Amniotic stem cell (primary cell): Measurements from ENCODE around the gene NKG7.

Experiments used
- DNase-seq: peaks from one replicate; lab custom pipeline; 2025; lab: John Stamatoyannopoulos, UW

NKG7 gene

DNA sequence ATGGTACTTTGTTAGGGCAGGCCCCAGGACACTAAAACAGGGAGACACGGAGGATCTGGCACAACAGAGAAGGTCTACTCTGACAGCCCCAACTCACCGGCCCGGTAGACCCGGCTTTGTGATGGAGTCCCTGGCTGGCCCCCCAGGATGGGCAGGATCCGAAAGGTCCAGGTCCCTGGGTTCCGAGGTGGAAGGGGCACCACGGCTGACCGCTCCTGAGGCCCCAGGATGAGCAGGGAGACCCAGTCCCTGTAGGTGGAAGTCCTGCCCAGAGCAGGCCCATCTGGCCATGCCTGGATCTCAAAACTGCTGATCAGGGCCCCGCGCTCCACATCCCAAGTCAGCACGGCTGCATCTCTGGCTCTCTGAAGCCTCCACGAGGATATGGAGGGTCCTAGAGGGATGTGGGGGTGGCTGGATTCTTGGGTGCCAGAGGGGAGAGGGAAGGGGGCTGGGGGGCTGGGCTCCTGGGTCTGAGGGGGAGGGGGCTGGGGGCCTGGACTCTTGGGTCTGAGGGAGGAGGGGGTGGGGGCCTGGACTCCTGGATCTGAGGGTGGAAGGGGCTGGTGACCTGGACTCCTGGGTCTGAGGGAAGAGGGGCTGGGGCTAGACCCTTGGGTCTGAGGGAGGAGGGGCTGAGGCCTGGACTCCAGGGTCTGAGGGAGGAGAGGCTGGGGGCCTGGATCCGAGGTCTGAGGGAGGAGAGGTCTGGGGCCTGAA lies 35.2 kb downstream of the NKG7 start:
- DNase-seq, result no peak

DNA sequence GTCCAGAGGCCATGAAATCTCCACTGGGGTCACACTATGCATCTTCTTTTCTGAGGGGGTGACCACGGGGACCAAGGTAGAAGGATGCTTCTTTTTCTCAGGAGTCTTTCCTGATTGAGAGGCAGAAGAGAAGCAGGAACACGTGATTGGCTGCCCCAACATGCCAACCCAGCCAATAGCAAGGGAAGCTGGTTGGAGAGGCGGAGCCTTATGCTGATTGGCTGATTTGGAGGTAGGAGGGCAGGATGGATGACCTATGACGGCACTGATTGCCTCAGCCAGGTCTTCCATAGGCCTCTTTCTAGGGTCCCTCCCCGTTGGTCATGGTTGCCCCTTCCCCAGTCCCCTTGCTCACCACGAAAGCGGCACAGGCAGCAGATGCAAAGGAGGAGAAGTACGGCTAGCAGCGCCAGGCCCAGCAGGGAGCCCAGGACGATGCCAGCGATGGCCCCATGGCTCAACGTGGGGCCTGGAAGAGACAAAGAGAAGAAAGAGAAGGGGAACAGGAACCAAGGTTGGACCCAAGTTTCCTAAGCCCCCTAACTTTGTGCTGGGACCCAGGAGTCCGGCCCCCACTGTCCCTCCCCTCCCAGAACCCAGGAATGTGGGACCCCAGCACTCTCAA lies 38.5 kb downstream of the NKG7 start:
- DNase-seq, result no peak

DNA sequence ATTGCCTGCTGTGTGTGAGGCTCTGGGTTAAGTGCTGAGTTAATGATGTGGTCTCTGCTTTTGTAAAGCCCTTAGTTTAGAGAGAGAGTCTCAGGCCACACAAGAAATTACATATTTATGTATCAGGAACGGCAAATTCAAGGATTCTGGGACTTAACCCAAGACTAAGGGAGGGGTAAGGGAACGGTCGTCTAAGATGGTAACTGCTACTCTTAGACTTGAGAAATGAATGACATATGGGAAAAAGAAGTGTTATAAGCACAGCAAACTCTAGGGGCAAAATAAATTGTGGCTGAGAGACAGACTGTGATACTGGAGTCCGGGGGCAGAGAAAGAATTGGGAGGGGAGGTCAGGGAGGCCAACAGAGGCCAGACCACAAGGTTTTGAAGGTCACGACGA lies 40.7 kb downstream of the NKG7 start:
- no peak for DNase-seq

DNA sequence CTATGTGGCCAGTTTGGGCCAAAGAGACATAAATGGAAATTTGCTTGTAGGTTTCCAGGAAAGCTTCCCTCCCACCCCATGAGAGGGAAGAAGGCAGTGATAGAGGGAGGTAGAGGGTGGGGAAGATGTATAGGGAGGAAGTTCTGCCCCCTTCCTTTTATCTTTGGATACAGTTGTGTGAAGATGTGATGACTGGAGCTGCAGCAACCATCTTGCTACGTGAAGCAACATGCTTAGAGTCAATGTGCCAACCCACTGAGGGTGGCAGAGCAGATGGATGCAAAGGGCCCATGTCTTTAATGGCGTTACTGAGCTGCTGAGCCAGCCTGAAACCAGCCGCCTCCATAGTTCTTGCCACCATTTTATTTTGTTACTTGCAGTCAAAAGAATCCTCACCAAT lies 41.3 kb downstream of the NKG7 start:
- DNase-seq, result no peak

DNA sequence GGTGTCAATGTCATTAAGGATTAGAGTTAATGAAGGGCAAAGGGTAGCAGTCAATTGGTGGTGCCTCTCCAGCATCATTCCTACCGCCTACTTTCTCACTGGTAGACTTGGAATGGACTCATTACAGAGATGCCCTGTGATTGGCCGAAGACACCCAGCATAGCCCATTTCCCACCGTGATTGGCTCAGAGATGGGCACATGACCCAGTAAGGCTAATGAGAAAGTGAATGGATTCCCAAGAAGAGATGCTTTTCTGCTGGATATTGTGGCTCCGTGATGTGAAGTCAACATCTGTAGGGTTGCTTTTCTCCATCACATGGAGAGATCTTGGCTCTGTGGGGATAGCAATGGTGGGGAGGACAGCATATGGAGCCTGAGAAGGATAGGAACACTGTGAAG lies 42.1 kb downstream of the NKG7 start:
- DNase-seq, result no peak

DNA sequence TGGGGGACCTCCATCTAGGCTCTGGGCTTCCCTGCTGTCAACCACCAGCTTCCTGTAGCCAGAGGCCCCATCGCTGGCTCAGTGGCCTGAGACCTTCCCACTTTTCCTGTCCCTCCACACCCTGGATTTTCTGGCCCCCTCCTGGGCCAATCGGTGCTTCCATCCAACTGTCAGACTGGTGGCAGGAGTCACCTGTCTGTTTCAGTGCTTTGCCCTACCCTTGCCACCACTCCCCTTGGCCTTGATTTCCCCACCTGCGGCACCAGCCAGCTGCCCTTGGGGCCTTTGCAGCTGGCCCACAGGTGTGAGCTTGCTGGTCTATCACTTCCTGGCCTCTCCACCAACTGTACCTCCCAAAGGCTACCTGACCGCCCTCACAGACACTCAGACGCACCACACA lies 43.0 kb downstream of the NKG7 start:
- DNase-seq, result no peak

DNA sequence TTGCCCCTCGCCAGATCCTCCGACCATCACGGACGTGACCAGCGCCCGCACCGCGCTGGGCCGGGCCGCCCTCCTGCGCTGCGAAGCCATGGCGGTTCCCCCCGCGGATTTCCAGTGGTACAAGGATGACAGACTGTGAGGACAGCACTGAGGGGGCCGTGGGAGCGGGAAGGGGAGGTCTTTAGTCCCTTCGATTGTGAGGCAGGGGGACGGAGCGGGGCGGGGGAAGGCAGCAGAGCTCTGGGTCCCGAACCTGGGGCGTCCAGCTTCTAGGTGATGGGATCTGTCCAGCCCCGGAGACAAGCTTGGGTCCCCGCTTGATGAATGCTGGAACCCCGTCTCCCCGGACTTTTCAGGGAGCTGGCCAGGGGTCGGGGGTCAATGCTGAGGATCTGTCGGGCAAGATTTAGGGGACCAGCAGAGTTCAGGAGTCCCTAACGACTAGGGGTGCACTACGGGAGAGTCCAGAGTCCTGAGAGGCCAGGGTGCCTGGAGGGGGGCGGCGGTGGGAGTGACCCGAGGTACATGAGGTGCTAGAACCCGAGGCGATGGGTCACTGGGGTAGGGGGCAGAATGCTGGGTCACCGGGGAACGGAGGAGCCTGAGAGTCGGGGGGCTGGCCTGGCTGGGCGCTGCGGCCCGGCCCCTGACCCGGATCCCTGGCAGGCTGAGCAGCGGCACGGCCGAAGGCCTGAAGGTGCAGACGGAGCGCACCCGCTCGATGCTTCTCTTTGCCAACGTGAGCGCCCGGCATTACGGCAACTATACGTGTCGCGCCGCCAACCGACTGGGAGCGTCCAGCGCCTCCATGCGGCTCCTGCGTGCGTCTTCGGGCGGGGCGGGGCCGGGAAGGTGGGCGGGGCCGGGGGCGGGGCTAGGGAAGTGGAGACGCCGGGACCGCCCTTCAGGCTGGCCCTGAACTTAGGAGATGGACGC lies 45.1 kb downstream of the NKG7 start:
- no peak for DNase-seq

DNA sequence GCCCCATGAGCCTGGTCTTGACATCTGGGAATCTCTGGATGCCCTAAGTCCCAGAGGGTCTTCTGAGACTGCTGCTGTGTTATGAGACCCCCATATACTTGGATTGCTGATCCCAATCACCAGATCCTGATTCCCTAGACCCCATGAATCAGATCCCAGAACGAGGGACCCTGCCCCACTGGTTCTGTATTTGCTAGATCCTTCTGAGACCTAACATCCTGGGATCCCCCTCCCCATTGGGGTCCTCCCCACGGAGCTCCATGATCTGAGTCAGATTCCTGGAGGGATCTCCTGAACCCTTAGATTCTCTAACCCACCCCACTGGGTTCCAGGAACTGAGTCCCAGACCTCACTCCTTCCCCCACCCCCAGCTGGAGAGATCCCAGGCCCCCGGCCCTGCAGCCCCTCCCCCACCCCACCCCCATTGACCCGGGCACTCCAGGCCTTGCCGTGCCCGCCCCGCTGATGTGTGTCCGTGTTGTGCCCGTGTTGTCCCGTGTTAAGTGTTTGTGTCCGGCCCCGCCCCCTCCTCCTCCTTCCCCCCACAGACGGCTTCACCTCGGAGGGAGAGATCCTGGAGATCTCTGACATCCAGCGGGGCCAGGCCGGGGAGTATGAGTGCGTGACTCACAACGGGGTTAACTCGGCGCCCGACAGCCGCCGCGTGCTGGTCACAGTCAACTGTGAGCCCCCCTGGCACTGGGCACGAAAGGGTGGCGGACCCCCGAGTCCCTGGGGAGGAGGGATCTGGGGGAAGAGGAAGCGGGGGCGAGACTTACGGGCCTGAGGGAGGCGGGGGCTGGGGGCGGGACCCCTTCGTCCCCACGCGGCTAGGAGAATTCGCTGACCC lies 46.0 kb downstream of the NKG7 start:
- DNase-seq, result no peak

DNA sequence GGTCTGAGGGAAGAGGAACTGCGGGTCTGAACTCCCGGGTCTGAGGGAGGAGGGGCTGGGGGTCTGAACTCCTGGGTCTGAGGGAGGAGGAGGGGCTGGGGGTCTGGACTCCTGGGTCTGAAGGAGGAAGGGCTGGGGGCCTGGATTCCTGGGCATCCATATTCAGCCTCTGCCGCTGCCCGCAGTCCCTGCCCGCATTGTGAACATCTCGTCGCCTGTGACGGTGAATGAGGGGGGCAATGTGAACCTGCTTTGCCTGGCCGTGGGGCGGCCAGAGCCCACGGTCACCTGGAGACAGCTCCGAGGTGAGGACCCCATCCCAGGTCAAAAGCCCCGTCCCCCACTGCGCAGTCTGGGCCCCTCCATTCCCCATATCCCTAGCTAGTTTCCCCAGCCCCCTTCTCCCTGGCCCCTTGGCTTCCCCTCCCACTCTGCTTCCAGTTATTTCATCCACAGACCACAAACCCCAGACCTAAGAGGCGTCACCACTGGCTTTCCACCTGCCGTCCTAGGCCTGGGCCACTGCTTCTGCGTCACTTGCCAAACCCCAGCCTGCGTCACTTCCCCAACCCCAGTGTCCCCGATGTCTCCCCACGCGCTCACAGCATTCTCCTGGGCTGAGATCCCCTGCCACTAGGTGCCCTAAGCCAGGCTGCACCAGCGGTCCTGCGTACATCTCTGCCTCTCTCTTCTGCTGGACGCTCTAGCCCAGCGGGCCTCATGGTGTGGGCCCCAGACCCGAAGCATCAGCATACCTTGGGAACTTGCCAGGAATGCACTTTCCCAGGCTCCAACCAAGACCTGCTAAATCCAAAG lies 47.1 kb downstream of the NKG7 start:
- DNase-seq, result no peak

DNA sequence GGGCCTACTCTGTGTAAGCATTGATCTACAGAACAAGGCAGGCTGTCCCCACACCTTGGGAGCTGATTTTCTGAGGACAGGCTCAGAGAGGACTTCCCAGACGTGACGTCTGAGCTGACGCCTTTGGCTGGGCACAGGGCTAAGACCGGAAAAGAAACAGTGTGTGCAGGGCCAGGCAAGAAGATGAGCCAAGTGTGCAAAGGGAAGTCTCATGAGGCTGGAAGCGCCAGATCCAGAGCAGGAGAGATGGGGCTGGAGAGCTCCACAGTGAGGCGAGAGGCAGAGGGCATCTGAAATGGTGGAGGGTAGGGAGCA lies 48.3 kb downstream of the NKG7 start:
- DNase-seq, result no peak

DNA sequence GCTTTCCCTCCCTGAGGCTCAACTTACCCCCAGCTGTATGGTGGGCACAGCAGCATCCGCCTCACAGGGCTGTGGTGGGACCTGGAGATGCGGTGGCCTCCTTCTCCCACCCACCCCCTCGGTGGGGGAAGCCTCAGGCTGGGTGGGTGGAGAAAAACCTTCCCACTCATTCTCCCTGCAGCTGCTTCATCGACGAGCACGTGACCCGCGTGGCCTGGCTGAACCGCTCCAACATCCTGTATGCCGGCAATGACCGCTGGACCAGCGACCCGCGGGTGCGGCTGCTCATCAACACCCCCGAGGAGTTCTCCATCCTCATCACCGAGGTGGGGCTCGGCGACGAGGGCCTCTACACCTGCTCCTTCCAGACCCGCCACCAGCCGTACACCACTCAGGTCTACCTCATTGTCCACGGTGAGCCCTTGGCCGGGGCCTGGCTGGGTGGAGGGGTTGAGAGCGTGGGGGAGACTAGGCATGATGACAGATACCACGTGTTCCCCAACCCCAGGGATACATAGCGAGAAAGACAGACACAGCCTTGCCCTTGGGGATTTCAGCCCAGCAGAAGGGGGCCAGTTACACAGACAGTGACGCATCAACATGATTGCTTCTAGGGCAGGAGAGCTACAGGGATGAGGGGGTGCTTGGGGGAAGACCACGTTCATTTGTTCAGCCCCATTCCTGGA lies 48.8 kb downstream of the NKG7 start:
- DNase-seq, result no peak

DNA sequence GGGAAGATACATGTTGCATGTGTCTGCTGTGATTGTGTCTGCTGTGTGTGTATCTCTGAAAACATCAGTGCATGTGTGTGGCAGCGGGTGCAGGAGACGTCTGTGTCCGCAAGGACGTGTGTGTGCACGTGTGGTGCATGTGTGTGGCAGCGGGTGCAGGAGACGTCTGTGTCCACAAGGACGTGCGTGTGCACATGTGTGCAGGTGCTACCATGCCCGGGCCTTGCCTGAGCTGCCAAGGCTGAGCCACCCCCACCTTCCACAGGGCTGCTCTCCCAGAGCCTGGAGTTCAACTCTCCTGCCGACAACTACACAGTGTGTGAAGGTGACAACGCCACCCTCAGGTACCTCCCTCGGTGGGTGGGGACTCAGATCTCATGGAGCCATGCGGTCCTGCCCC lies 50.7 kb downstream of the NKG7 start:
- no peak for DNase-seq
